DND-41 (cell line): ENCODE data around the gene FYB1.

Experiments
- ATAC-seq: fragments of 200-7000 bp; cut with Tn5 transposase; 3 replicates; pipeline ENCODE4 v1.9.1; 2021; ENCODE audit warnings: low read depth; ENCODE audit not compliant: insufficient read depth
- DNase-seq: peaks from one replicate; pipeline ENCODE4 v3.0.0-alpha.2; 2020
- H2AFZ ChIP-seq: 2 replicates; pipeline ENCODE4 v1.6.0; 2012; ENCODE audit warnings: low read depth, low read length
- H3K27ac ChIP-seq: 2 replicates; pipeline ENCODE4 v1.5.1; 2012; ENCODE audit warnings: low read length, inconsistent platforms
- H3K27me3 ChIP-seq: fragments of 200-600 bp; sonication (generic); 2 replicates; pipeline ENCODE4 v1.6.0; 2012; ENCODE audit warnings: low read length, mild to moderate bottlenecking, inconsistent platforms; ENCODE audit not compliant: insufficient read depth, poor library complexity
- H3K36me3 ChIP-seq: 2 replicates; pipeline ENCODE4 v1.5.1; 2012; ENCODE audit warnings: low read length, inconsistent platforms; ENCODE audit not compliant: insufficient read depth
- H3K4me1 ChIP-seq: 2 replicates; pipeline ENCODE4 v1.5.1; 2012; ENCODE audit warnings: mild to moderate bottlenecking, low read length; ENCODE audit not compliant: insufficient read depth
- H3K4me2 ChIP-seq: 2 replicates; pipeline ENCODE4 v1.6.0; 2012; ENCODE audit warnings: mild to moderate bottlenecking, moderate library complexity, low read length, inconsistent platforms; ENCODE audit not compliant: insufficient read depth
- H3K4me3 ChIP-seq, 2 experiments: fragments of 200-600 bp in 1 of 2; shearing (Covaris generic) in 1 of 2; 2 replicates each; pipeline ENCODE4 v1.5.1; 2012 to 2016; ENCODE audit warnings: inconsistent platforms in 2 of 2, low read length in 2 of 2, mild to moderate bottlenecking in 2 of 2, low read depth in 1 of 2, moderate library complexity in 1 of 2
- H3K79me2 ChIP-seq: 2 replicates; pipeline ENCODE4 v1.6.0; 2012; ENCODE audit warnings: low read length, inconsistent platforms; ENCODE audit not compliant: insufficient read depth
- H3K9ac ChIP-seq: 2 replicates; pipeline ENCODE4 v1.6.0; 2012; ENCODE audit warnings: low read depth, mild to moderate bottlenecking, inconsistent platforms, low read length, moderate library complexity
- H3K9me3 ChIP-seq: 2 replicates; pipeline ENCODE4 v1.5.1; 2012; ENCODE audit warnings: low read length, moderate library complexity, mild to moderate bottlenecking, inconsistent platforms; ENCODE audit not compliant: insufficient read depth, severe bottlenecking
- H4K20me1 ChIP-seq: 2 replicates; pipeline ENCODE4 v1.6.0; 2012; ENCODE audit warnings: low read length; ENCODE audit not compliant: insufficient read depth
- EZH2 ChIP-seq: IDR thresholded peaks from 3 replicates; pipeline ENCODE4 v1.6.1; 2012; ENCODE audit warnings: borderline replicate concordance, low read depth, mild to moderate bottlenecking, moderate library complexity, low read length, inconsistent platforms; ENCODE audit not compliant: severe bottlenecking
- TF ChIP-seq, protein P1 (sequence below): IDR thresholded peaks from 2 replicates; pipeline ENCODE4 v1.5.1; 2012; ENCODE audit warnings: borderline replicate concordance, low read length, moderate library complexity, mild to moderate bottlenecking; ENCODE audit not compliant: poor library complexity, severe bottlenecking; ENCODE audit errors: extremely low read depth

FYB1 gene

DNA sequence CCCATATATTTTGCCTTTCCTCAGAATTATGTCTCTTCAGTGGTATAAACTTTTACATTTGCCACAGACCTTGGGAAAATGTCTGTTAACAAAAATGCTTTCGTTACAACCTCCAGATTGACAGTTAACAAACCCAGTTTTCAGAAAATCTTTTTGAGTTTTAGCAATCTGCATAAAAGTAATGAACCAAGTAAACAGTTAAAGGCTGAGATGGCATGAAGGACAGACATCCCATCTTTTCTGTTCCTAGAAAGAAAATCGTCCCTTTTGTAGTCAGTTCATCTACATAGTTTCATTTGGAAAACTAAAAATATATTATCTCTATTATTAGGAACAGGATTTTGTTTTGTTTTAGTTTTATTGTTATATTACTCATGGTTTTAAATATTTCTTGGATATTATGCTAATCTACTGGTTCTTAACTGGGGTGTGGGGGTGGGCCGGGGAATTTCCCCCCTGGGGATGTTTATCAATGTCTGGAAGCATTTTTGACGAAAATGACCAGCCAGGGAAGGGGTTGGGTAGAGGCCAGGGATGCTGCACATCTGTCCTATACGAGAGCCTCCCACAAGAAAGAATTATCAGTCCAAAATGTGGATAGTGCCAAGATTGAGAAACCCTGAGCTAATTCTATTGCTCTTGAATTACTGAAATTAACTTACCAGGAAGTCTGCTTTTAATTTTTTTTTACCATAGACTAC, 11.9 kb downstream of the FYB1 start:
- Histone ChIP-seq H3K4me3 (no peak overlapping the region), H3K27ac (no peak overlapping the region), H3K9ac (no peak overlapping the region), H3K27me3 (no peaks in the 10 kb centered on the region), H3K79me2 (no peaks in the 10 kb centered on the region), H4K20me1 (no peaks in the 10 kb centered on the region), H3K4me1 (peaks cover 69% of the 10 kb centered on the region), H3K4me2 (no peak overlapping the region), H3K36me3 (peaks cover under 1% of the 10 kb centered on the region; the same call in 1 of the 2 replicates), H3K9me3 (no peaks in the 10 kb centered on the region), H2AFZ (no peak overlapping the region)
- DNase-seq, result no peak
- no peak for TF ChIP-seq EZH2
- TF ChIP-seq, protein P1, sequence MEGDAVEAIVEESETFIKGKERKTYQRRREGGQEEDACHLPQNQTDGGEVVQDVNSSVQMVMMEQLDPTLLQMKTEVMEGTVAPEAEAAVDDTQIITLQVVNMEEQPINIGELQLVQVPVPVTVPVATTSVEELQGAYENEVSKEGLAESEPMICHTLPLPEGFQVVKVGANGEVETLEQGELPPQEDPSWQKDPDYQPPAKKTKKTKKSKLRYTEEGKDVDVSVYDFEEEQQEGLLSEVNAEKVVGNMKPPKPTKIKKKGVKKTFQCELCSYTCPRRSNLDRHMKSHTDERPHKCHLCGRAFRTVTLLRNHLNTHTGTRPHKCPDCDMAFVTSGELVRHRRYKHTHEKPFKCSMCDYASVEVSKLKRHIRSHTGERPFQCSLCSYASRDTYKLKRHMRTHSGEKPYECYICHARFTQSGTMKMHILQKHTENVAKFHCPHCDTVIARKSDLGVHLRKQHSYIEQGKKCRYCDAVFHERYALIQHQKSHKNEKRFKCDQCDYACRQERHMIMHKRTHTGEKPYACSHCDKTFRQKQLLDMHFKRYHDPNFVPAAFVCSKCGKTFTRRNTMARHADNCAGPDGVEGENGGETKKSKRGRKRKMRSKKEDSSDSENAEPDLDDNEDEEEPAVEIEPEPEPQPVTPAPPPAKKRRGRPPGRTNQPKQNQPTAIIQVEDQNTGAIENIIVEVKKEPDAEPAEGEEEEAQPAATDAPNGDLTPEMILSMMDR, result no peak
- ATAC-seq, result no peak

DNA sequence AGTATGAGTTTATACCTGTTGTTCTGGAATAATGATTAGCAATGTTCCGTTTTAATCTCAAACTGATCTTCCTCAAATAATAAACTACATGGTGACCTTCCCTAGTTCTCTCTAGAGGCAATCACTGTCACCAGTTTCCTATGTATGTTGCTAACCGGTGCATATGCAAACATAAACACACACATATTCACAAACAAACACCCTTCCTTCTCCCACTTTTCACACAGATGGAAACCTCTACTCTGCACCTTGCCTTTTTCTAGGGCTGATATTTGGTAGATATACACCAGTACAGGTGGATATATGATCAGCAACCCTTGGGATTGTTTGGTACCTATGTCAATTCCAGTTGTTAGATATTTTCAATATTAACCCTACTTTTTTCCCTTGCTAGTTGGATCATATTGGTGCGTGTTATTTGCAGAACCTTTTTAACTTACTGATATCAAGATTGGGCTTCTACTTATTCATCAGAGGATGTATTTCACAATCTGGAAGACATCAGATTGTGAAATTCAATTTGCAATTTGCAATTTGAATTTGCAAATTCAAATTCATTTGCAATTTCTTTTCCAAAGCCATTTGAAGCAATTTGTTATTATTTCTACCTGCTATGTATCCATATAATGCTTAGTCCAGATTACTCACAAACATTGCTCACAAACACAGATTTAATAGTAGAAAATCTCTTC, 12.6 kb downstream of the FYB1 start:
- Histone ChIP-seq H3K9ac (no peak overlapping the region), H4K20me1 (no peaks in the 10 kb centered on the region), H2AFZ (no peak overlapping the region), H3K27me3 (no peaks in the 10 kb centered on the region), H3K9me3 (no peaks in the 10 kb centered on the region), H3K4me2 (no peak overlapping the region), H3K4me3 (no peak overlapping the region), H3K27ac (no peak overlapping the region), H3K36me3 (peaks cover 4% of the 10 kb centered on the region; the same call in 1 of the 2 replicates), H3K4me1 (peaks cover 69% of the 10 kb centered on the region), H3K79me2 (no peaks in the 10 kb centered on the region)
- DNase-seq (no peak), ATAC-seq (no peak)
- no peak for TF ChIP-seq EZH2
- TF ChIP-seq, protein P1, result no peak

GRCh38 chr5:39205550-39205949, 13.8 kb downstream of the FYB1 start:
- H3K27me3 ChIP-seq, result no peaks in the 10 kb centered on the region
- peaks cover 69% of the 10 kb centered on the region for H3K4me1 ChIP-seq
- H3K9me3 ChIP-seq, result no peaks in the 10 kb centered on the region
- DNase-seq (no peak), ATAC-seq (no peak)
- no peak overlapping the region for H2AFZ ChIP-seq
- TF ChIP-seq, protein P1, result no peak
- no peak for TF ChIP-seq EZH2
- H3K79me2 ChIP-seq, result no peaks in the 10 kb centered on the region
- H3K27ac ChIP-seq, result no peak overlapping the region
- H3K36me3 ChIP-seq, result peaks cover 4% of the 10 kb centered on the region; the same call in 1 of the 2 replicates
- no peak overlapping the region for H3K9ac ChIP-seq
- no peak overlapping the region for H3K4me2 ChIP-seq
- H4K20me1 ChIP-seq, result no peaks in the 10 kb centered on the region
- H3K4me3 ChIP-seq, result no peak overlapping the region
